Frontal cortex (tissue), 4 donors: ENCODE measurements around the gene MDP1. TPM values are rescaled to one million over a fixed set of nuclear protein-coding genes. Genes with fewer than 3 reads are reported as not detected.
"Not testable (repeated sequence)": the region's sequence is repeated elsewhere in the genome, so short reads cannot be mapped to it uniquely, and the experiment has no call there.

Experiments used
- DNase-seq, 2 donors: peaks; one replicate each; pipeline ENCODE4 v3.0.0; 2012; ENCODE audit warnings: low spot score in 2 of 2
- FAIRE-seq: peaks from 2 replicates; lab custom pipeline; 2012; peaks lifted over from hg19 to GRCh38; lab: Jason Lieb, UNC
- total RNA-seq: library from RNA; depleted of rRNA; stranded (reverse); fragments of >200 nt; gene quantifications from one replicate; pipeline ENCODE4 v1.2.3, GENCODE V29; 2014
- donor health status: control.
- donor health status: control.
- donor health status: control.

Gene MDP1
- total RNA-seq, 1 donor from 2014 or later, result 18.8 TPM

DNA sequence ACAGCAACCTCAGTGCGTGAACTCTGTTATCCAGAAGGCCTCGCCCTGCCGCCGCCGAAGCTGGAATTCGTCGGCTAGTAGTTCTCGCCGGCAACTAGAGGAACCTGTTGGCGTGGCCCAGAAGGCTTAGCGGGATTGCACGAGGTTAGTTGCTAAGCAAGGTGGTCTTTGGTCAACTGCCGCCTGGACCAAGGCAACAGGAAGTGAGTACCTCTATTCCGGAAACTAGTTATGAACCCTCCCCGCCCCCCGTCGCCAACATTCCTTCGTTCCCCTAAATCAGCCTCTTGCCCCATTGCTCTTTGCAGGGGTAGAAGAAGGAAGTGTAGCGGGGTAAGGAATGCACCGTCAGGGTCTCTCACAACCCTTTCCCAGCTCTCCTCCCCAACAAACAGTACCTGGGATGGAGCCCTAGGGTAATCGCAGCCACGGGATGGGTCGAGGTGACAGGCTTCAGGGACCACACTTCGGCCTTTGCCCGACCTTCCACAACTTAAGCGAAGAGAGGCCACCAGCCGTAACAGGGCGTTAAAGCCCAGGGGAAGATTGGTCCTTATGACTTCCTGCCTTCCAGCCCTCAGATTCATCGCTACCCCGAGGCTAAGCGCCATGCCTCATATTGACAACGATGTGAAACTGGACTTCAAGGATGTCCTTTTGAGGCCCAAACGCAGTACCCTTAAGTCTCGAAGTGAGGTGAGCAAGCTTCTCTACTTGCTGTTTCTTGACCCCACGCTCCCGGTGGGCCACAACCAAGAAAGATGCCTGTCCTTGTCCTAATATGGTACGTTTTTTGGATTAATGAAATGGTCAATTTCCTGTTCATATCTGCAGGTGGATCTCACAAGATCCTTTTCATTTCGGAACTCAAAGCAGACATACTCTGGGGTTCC lies 17.0 kb upstream of the MDP1 start, which contains the start of gene GMPR2:
Gene GMPR2, plus strand, starts transcription at position 285 of the 893 bp plus-strand sequence. Its CDS starts 325 bp downstream, at position 610.
- DNase-seq, result peak; percentile 35 to 51
- FAIRE-seq, result no peak

DNA sequence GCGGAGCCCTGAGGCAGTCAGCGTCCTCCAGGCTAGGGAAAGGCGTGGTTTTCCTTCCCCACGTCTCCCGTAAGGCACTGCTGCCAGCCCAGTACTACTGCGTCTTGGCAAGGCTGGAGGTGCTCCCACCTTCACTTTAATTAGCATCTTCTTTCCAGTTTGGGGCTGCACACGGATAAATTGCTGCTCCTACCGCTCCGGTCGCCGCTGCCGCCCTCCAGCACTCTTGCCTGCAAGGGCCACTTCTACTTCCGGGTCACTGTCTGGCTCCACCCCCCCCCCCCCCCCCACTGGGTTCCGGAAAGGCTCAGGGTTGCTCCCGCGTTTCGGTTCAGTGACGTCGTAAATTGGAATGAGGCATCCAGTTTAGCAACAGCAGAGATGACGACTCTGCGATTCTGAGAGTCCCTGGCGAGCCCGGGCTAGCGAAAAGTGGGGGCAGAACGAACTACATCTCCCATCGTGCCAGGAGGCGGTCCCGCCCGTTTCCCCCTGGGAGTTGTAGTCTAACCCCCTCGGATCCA lies 16.3 kb upstream of the MDP1 start, which contains the start of gene NEDD8:
Gene NEDD8, minus strand, starts transcription at position 247 of the 524 bp plus-strand sequence. Its CDS starts 100 bp downstream, at position 147.
- FAIRE-seq, result no peak
- peak; percentile 72 to 84 for DNase-seq

DNA sequence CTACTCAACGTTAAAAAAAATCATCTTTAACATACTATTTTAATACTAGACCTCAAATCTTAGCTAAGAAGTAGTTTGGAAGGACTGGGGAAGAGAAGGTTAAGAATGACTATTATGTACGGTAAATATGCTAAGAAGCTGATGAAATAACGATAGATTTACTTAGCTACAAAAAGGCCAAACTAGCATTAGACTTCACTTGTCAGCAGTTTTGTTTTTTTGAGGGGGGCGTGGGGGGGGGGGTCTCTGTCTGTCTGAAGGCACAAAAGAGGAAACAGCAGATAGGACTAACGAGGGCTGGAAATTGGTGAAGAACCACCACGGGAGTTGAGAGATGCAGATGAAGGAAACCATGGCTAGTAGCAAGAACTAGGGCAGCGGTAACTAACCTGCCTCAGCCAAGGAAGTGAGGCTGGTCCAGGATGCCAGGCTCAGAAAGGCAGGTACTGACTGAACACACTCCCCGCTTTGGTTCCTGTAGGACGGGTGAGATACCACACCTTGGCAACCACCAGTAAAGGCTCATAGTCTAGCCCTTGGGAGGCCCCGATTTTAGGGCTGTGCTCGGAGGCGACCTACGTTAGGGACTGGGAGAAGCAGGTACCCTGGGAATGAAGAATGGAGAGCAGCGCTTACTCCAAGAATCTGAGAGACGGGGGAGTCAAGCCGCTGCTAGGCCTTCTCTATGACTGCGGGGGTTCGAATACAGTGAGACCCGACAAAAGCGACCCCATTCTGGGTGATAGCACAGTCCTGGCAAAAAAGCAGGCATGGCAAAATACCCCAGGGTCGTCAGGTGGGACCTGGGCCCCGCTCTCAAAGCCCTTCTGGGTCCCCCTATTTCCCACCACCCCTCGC lies 15.6 kb upstream of the MDP1 start:
- FAIRE-seq (no peak), DNase-seq (no peak)

DNA sequence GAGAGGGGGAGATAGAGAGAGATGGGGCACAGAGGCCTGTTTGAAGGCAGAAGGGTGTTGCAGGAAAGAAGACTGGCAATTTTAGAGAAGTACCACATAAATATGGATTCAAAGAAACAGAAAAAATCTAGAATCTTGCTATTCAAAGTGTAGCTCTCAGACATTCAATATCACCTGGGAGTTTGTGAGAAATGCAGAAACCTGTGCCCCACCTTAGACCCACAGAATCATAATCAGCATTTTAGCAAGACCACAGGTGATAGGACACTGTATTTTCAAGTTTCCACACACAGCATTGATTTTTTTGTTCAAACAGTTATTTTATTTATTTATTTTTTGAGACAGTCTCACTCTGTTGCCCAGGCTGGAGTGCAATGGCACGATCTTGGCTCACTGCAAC lies 13.0 kb upstream of the MDP1 start:
- FAIRE-seq, result no peak

DNA sequence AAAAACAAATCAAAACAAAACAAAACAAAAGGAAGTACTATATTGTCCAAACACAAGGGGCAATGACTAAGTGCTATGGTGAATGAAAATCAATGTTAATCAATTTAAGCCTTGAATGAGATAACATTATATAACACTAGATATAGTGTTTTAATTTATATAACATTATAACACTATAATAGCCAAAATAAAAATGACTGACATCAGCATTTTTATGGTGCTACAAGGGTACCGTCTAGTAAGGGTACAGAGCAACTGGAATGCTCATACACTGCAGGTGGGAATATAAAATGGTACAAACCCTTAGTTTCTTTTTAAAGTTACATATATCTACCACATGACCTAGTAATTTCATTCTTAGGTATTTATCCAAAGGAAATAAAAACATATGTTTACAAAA lies 10.6 kb upstream of the MDP1 start:
- no peak for DNase-seq
- FAIRE-seq, result no peak

More for the DNA sequence above, 13.0 kb upstream of the MDP1 start:
- DNase-seq, result no peak

DNA sequence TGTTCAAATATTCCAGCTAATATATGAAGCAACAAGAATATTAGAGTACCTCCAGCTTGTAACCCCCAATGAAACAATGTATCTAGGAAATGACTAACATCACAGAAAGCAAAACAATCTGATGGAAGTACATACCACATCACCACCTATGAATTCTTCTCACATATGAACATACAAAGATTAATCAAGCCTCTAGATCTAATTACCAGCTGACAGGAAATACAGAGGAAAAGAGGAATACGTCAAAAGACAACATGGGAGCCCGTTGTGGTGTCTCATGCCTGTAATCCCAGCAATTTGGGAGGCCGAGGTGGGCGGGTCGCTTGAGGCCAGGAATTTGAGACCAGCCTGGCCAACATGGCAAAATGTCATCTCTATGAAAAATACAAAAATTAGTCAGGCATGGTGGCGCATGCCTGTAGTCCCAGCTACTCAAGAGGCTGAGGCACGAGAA lies 8.8 kb upstream of the MDP1 start:
- FAIRE-seq (no peak), DNase-seq (no peak)

DNA sequence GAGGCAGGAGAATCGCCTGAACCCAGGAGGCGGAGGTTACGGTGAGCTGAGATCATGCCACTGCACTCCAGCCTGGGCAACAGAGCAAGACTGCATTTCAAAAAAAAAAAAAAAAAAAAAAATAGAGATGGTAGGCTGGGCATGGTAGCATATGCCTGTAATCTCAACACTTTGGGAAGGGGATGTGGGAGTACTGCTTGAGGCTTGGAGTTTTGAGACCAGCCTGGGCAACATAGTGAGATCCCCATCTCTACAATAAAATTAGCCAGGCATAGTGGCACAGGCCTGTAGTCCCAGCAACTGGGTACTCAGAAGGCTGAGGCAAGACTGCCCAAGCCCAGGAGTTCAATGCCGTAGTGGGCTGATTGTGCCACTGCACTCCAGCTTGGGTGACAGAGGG lies 7.1 kb upstream of the MDP1 start:
- FAIRE-seq, DNase-seq: not testable (repeated sequence)

DNA sequence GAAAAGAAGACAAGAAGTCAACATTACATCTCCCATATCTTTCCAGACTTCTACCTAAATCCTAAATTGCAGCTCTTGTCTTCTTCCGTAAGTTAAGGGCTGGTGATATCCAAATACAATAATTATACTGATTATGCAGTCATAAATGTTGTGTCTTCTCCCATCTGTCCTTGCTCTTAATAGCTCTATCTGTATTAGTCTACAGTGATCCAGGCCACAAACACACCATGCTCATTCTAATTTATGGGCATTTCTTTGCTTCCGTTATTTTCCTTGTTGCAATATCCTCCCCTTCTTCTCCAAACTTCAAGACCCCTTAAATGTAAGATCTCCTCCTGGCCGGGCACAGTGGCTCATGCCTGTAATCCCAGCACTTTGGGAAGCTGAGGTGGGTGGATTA lies 3.7 kb upstream of the MDP1 start:
- DNase-seq (no peak), FAIRE-seq (no peak)

DNA sequence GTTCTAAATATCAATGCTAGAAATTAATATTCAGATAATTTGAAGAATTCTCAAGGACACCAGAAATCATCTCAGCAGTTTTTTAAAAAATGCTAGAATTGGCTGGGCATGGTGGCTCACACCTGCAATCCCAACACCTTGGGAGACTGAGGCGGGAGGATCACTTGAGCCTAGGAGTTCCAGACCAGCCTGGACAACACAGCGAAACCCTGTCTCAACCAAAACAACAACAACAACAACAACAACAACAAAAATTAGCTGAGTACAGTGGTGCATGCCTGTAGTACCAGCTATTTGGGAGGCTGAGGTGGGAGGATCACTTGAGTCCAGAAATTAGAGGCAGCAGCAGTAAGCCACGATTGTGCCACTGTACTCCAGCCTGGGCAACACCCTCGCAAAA lies 3.2 kb upstream of the MDP1 start:
- FAIRE-seq (no peak), DNase-seq (no peak)

DNA sequence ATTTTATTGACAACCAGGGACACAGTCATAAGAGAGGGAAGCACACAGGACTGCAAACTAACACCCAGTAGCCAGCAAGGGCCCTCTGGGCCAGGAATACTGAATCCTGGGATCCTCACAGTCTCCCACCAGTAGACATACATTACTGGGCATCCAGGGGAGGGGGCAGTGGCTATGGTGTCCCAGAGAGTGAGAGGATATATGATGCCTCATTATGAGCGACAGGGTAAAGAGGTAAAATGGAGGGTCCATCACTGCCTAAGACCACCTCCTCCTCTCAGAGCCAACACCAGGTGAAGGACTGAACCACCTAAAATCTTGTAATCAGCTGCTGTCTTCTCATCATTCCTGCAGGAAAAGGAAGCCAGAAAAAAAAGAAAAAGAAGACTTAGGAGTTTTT lies 1.0 kb upstream of the MDP1 start:
- DNase-seq, FAIRE-seq: not testable (repeated sequence)

DNA sequence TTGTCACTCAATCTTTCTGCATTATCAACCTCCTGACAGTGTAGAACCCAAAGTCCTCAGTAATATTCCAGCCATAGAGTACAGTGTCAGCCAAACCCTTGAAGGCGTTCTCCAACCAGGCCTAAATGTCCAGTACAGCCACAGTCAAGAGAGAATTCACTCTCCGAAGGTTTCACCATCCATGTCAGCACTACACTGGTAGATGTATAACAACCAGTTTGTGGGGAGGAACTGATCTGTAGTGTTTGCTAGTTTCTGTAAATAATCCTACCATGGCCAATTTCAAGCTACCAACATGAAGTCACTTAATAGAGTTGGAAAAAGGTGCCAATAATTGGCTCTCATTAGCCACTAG lies 456 bp upstream of the MDP1 start:
- no peak for DNase-seq
- FAIRE-seq, result no peak

DNA sequence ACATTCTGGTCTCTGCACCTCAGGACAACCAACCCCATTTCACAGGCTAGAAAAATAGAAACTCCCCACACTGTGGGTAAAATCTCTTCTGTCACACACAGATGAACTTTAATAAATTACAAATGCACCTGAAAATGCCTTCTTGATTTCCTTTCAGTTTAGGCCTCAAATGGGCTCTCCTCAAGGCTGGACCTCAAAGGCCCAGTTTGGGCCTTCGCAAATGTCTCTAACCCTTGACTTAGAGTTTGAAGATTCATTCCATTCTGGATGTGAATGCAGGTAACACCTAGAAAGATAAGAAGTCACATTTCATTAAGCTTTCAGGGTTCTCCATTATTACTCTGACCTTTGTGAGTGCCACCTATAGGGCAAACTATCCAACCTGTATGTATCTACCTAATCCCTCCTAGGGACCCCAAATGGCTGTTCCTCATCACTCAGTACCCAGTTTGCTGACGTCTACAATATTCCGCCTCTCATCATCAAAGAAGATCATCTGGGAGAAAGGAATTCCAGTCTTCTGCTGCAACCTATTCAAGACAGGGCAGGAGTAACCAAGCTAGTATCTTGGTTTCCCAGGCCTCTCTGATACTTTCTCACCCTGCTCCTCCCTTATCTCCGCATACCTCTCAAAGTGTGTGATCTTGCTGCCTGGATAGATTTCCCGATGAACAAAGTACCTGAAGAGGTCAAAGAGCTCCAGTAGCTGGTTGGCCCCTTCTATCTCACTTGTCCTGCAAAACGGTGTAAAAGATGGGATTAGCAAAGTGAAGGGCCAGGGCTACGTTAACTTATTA lies 1.8 kb downstream of the MDP1 start:
- no peak for FAIRE-seq

DNA sequence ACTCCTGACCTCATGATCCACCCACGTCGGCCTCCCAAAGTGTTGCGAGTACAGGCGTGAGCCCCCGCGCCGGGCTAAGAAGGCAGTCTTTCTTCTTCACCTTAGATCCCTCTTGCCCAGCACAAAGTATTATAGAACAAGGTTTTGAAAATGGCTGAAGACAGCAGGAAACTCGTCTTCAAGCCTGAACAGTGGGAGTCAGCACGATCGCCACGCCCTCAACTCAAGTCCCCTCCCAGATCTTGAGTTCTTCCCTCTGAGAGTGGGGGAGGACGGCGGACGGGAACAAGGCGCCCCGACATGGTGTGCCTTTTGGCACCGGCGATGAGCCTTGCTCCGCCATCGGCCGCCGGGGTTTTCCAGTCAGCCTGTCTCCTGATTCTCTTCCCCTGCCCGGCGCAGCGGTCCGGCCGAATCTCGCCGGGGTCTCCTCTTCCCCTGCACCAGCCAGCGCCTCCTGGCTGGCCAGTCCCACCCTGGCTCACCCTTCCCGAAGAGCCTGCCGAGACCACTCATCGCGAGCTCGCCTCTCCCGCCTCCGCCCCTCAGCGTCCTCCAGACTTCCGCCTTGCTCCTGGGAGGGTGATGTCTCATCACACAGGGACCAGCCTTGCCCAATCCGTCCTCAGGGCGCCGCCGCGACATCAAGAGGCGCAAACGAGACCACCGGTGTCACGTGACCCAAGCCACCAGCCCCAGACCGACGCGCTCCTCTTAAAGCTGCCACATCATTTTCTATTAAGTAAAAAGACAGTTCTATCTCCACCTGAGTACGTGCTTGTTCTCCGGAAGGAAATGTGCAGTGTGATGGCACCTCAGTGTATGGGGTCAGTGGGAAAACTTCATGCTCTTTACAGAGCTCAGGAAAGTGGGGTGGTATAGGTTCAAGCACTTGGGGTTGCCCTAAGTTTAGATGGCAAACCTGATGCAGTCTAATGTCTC lies 2.7 kb downstream of the MDP1 start, which contains the start of gene CHMP4A:
Gene CHMP4A, minus strand, starts transcription at position 565 of the 942 bp plus-strand sequence. Its CDS starts 49 bp downstream, at position 516.
- FAIRE-seq, result no peak
- peak; percentile 72 to 94 for DNase-seq

More for the DNA sequence above, 1.8 kb downstream of the MDP1 start:
- DNase-seq, result no peak

DNA sequence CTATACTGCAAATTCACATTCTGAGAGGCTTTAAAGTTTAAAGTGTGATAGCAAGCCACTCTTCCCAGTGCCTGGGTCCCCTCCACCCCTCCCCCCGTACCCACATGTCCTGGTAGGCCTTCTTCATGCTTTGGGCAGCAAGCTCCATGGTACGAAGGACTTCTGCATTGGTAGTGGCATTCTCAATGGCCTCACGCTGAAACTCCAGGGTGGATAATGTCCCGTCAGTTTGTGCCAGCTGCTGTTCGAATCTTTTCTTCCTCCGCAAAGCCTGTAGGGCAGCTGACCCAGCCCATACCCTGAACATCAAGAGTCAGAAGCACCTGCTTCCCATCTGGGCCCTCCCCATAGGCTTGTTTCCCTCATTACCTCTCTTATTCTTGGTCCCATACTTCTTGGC lies 4.6 kb downstream of the MDP1 start:
- no peak for DNase-seq
- no peak for FAIRE-seq

DNA sequence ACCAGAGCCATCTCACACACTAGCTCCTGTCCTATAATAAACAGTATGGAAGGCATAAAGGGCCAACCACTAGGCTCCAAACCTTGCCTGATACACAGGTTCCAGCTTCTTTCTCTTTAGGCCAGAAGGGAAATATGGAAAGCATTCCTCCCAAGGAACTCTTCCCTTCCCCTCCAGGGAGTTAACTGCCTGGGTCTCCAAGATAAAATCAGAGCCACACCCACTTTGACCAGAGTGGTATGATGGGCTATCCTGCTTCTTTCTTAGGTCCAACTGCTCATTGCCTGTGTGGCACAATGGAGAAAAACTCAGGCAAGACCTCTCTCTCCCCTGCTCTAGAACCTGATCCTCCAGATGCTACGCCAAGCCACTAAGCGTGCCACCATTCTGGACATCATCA lies 8.2 kb downstream of the MDP1 start:
- DNase-seq (no peak), FAIRE-seq (no peak)

DNA sequence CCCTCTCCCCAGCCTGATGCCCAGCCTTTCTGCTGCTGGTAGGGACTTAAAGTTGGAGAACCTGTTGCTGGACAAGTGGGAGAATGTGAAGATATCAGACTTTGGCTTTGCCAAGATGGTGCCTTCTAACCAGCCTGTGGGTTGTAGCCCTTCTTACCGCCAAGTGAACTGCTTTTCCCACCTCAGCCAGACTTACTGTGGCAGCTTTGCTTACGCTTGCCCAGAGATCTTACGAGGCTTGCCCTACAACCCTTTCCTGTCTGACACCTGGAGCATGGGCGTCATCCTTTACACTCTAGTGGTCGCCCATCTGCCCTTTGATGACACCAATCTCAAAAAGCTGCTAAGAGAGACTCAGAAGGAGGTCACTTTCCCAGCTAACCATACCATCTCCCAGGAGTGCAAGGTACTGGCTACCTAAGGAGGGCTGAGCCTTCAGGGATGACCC lies 8.7 kb downstream of the MDP1 start:
- no peak for DNase-seq
- FAIRE-seq, result no peak

DNA sequence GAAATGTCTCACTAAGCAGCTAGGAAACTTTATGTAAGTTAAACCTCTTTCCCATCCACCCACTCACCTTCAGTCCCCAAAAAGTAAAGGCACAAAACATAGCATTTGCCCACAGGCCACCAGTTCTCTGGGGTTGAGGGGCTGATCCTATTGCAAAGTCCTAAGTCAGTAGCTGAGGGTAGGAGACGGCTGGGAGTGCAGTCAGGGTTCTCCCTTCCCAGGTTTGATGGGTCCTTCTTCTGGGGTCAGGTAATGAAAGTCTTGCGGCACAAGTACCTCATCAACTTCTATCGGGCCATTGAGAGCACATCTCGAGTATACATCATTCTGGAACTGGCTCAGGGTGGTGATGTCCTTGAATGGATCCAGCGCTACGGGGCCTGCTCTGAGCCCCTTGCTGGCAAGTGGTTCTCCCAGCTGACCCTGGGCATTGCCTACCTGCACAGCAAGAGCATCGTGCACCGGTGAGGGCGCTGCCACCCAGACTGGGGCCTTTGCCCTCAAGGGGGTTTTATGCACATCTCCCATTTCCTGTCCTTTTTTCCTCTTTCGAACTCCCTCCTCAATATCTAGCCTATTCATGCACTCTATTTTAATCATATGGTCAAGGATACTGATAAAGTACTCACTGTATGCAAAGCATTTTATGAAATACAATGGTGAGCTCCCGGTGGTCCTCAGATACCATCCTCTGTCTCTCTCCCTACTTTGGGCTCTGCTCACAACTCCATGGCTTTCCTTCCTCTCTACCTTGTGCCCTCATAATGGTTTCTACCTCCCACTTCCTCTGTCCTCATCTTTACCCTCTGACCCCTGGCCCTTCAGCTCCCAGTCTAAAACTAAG lies 9.4 kb downstream of the MDP1 start:
- FAIRE-seq, result no peak
- DNase-seq, result no peak
